Stomach smooth muscle (tissue), 2 donors: ENCODE results near the gene GTF3C1.

ENCODE experiments used
- H3K27ac ChIP-seq: one replicate; pipeline ENCODE4 v1.7.0; 2013; ENCODE audit warnings: mild to moderate bottlenecking, low read length, inconsistent platforms
- H3K27me3 ChIP-seq, 2 donors: one replicate each; pipeline ENCODE4 v1.7.0; 2013; ENCODE audit warnings: low read length in 2 of 2; ENCODE audit not compliant: insufficient read depth in 2 of 2, control insufficient read depth in 1 of 2
- H3K36me3 ChIP-seq, 2 donors: one replicate each; pipeline ENCODE4 v1.7.0; 2013; ENCODE audit warnings: low read length in 2 of 2; ENCODE audit not compliant: control insufficient read depth in 2 of 2, insufficient read depth in 2 of 2
- H3K4me1 ChIP-seq: one replicate; pipeline ENCODE4 v1.7.0; 2013; ENCODE audit warnings: low read length; ENCODE audit not compliant: control insufficient read depth, insufficient read depth
- H3K4me3 ChIP-seq, 2 donors: one replicate each; pipeline ENCODE4 v1.7.0; 2013; ENCODE audit warnings: low read length in 2 of 2
- H3K9ac ChIP-seq, 2 donors: one replicate each; pipeline ENCODE4 v1.7.0; 2013; ENCODE audit warnings: low read length in 2 of 2, mild to moderate bottlenecking in 1 of 2
- H3K9me3 ChIP-seq, 2 donors: one replicate each; pipeline ENCODE4 v1.7.0; 2013; ENCODE audit warnings: low read length in 2 of 2; ENCODE audit not compliant: control insufficient read depth in 2 of 2
- donor health status: healthy.
- donor health status: Pancreatic carcinoma.

The GTF3C1 gene

DNA sequence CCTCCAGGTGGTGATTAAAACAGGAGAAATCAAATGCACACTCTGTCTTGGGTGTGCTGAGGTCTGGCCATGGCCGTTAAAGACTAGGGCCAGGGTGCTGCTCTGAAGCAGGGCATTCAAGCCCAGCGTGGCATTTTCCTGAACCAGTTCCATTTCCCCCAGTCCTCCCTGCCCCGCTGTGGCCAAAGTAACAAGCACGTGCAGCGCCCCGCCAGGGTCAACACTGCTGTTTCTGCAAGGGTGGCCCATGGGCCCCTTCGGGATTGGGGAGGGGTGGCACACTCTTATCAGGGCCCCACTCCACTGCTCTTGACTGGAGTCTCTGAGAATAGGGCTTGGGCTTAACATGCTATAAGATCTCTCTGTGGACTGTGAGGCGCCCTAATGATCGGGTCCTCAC is 74.8 kb downstream of the GTF3C1 start:
- H3K36me3 ChIP-seq: peaks cover 58 to 66% of the 10 kb centered on the region in 2 donors
- H3K4me3 ChIP-seq: no peak overlapping the region
- no peaks in the 10 kb centered on the region for H3K27me3 ChIP-seq
- H3K27ac ChIP-seq: no peak overlapping the region
- H3K9ac ChIP-seq: no peak overlapping the region
- H3K9me3 ChIP-seq: no peaks in the 10 kb centered on the region
- H3K4me1 ChIP-seq: no peaks in the 10 kb centered on the region

DNA sequence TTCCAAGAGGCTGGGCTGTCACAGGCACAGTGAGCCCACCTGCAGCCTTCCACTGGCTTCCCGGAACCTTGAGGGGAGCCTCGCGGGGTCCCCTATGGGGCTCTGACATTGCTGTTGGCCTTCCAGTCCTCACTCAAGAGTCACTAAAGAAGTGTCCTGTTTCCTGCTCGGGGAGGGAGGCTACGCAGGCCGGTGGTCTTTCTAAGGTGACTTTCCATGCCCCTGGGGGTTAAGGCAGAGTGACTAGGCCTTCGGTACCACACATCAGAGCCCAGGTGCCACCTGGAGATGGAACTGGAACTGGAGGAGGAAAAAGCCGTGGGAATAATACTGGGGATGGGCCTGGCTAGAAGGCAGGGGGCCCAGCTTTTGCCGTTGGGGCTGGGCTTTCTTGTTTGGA is 75.7 kb downstream of the GTF3C1 start:
- Histone ChIP-seq H3K9ac (no peak overlapping the region), H3K36me3 (peaks cover 67 to 74% of the 10 kb centered on the region in 2 donors), H3K27me3 (no peaks in the 10 kb centered on the region), H3K27ac (no peak overlapping the region), H3K4me1 (no peaks in the 10 kb centered on the region), H3K4me3 (no peak overlapping the region), H3K9me3 (no peaks in the 10 kb centered on the region)

GRCh38 chr16:27473101-27473900 is 76.4 kb downstream of the GTF3C1 start:
- Histone ChIP-seq H3K4me1 (no peaks in the 10 kb centered on the region), H3K36me3 (peaks cover 63 to 78% of the 10 kb centered on the region in 2 donors), H3K9ac (no peak overlapping the region), H3K9me3 (no peaks in the 10 kb centered on the region), H3K27me3 (no peaks in the 10 kb centered on the region), H3K27ac (no peak overlapping the region), H3K4me3 (no peak overlapping the region)

GRCh38 chr16:27472091-27473020 is 77.4 kb downstream of the GTF3C1 start:
- no peak overlapping the region for H3K9ac ChIP-seq
- H3K27me3 ChIP-seq: no peaks in the 10 kb centered on the region
- H3K27ac ChIP-seq: no peak overlapping the region
- H3K36me3 ChIP-seq: peaks cover 67 to 82% of the 10 kb centered on the region in 2 donors
- H3K9me3 ChIP-seq: no peaks in the 10 kb centered on the region
- no peaks in the 10 kb centered on the region for H3K4me1 ChIP-seq
- no peak overlapping the region for H3K4me3 ChIP-seq

- no peak overlapping the region for H3K4me3 ChIP-seq
- H3K9me3 ChIP-seq: no peaks in the 10 kb centered on the region
- H3K36me3 ChIP-seq: peaks cover 63 to 84% of the 10 kb centered on the region in 2 donors
- no peak overlapping the region for H3K9ac ChIP-seq
- H3K4me1 ChIP-seq: no peaks in the 10 kb centered on the region
- H3K27ac ChIP-seq: no peak overlapping the region
- H3K27me3 ChIP-seq: no peaks in the 10 kb centered on the region
These were observed 78.1 kb downstream of the GTF3C1 start for GRCh38 chr16:27471661-27472060.

DNA sequence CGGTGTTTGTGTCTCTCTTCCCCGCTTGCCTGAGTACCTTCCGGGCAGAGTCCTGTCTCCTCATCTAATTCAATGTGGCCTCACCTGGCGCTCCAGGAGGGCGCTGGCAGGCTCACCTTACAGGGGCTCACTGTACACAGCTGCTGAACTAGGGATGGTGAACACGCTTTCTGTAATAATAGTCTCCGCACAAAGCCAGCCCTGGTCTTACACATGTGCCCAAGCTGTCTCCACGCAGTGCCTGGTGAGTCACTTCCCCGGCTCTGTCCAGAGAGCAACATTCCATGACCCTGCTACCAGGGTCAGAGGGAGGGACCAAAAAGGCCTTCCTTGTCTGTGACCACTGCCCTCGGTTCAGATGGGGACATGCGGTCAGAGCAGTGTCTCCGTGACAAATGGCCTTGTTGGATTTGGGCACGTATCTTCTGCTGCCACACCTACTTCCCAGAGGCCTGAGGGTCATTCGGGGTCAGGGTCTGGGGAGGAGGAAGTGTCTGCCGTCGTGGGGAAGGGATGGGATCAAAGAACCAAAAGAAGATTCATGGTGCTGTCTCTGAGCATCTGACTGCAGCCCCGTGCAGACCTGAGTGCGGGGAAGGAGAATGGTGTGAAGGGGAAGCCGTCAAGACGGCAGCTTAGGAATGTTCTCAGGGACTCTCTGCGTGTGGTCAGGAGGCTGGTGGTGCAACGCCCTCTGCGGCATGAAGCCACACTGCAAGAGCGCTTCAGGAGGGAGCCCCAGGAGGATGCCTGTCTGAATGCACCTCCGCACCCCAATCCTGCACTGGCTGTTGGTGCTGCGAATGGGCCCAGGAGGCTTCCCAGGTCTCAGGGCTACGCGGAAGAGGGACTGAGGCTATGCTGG is 78.9 kb downstream of the GTF3C1 start:
- Histone ChIP-seq H3K4me1 (no peaks in the 10 kb centered on the region), H3K36me3 (peaks cover 64 to 87% of the 10 kb centered on the region in 2 donors), H3K27me3 (no peaks in the 10 kb centered on the region), H3K9me3 (no peaks in the 10 kb centered on the region), H3K9ac (no peak overlapping the region), H3K4me3 (no peak overlapping the region), H3K27ac (no peak overlapping the region)

GRCh38 chr16:27468941-27469531 is 80.7 kb downstream of the GTF3C1 start:
- Histone ChIP-seq H3K36me3 (peaks cover 56 to 90% of the 10 kb centered on the region in 2 donors), H3K27ac (no peak overlapping the region), H3K9me3 (no peaks in the 10 kb centered on the region)

GRCh38 chr16:27465483-27465879 is 84.2 kb downstream of the GTF3C1 start:
- no peak overlapping the region for H3K27ac ChIP-seq
- H3K4me3 ChIP-seq: no peak overlapping the region
- peaks cover 35 to 79% of the 10 kb centered on the region in 2 donors for H3K36me3 ChIP-seq
- H3K9me3 ChIP-seq: no peaks in the 10 kb centered on the region
- no peak overlapping the region for H3K9ac ChIP-seq
- H3K27me3 ChIP-seq: no peaks in the 10 kb centered on the region
- peaks cover 6% of the 10 kb centered on the region for H3K4me1 ChIP-seq

More at GRCh38 chr16:27468941-27469531, 80.7 kb downstream of the GTF3C1 start:
- Histone ChIP-seq H3K27me3 (no peaks in the 10 kb centered on the region), H3K4me1 (no peaks in the 10 kb centered on the region), H3K9ac (no peak overlapping the region), H3K4me3 (no peak overlapping the region)

DNA sequence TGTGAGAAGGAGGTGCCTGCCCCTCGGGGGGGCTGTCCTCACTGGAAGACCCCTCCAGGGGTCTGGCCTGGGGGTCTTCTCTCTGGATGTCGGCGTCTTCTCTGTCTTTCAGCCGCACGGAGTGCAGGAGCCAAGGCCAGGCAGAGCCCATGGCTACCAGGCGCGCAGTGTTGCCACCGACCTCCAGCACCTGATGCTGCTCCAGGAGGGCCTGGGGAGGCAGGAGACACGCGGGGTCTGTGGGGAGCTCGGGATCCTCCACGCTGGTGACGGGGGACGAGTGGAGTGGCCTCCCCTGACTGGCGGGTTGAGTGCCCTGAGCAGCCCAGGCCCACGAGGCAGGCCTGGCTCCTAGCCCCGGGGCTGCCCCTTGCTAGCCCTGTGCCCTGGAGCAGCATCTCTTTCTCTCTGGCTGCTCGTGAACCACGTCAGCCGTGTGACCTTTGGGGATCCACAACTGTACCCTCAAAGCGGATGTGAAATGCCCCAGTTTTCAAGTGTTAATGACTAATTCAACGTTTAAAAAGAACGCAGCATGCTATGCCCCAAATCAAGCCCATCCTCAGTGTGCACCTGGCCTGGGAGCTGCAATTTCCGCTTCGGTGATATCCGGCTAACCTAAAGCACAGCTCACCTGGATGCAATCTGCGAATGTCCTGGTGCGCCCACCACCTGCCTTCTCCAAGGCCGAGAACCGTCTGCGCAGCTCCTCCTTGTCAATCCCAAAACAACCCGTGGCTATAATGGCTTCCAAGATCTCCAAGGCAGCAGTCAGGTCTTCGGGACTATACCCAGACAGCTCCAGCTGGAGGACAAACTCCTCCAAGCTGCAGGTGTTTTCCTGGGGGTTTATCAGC is 84.9 kb downstream of the GTF3C1 start:
- Histone ChIP-seq H3K27ac (no peak overlapping the region), H3K4me3 (no peak overlapping the region), H3K9me3 (no peaks in the 10 kb centered on the region), H3K4me1 (peaks cover 6% of the 10 kb centered on the region), H3K27me3 (no peaks in the 10 kb centered on the region), H3K9ac (no peak overlapping the region), H3K36me3 (peaks cover 30 to 75% of the 10 kb centered on the region in 2 donors)
